Measurements from ENCODE around the gene CSPG4.
"Not testable (repeated sequence)": the region's sequence is repeated elsewhere in the genome, so short reads cannot be mapped to it uniquely, and the experiment has no call there.

CSPG4 gene

DNA sequence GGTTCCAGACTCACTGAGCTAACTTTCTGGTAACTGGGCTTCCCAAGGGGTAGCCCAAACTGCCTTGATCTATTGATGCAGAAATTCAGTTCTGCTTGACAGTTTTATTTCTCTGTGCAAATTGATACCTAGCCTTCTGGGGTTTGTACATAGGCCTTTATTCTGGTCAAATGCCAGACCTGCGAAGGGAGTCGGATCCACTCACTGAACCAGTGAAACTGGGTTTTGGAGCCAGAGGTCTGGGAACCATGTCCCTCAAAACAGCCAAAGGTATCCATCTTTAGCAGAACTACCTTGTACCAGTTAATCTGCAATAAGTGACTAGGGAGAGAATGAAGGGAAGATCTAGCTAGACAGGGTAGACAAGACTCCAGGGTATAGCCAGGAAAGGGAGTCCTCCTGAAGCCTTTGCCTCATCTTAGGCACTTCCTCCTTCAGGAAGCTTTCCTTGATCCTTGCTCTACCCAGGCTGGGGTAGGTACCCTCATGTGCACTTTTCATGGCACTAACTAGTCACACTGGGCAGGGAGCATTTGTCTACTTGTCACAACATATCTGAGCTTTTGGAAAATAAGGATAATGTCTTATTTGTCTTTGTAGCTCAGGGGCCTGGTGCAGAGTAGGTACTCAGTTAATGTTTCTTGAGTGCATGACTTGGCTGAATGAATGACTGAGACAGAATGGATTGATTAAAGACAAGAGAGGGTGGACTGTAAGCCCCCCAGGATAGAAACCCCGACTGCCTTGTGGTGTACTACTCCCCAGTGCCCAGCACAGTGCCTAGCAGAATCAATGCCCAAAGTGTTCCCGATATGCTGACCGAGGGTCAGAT lies 66.3 kb downstream of the CSPG4 start:
- no peak for DNase-seq

DNA sequence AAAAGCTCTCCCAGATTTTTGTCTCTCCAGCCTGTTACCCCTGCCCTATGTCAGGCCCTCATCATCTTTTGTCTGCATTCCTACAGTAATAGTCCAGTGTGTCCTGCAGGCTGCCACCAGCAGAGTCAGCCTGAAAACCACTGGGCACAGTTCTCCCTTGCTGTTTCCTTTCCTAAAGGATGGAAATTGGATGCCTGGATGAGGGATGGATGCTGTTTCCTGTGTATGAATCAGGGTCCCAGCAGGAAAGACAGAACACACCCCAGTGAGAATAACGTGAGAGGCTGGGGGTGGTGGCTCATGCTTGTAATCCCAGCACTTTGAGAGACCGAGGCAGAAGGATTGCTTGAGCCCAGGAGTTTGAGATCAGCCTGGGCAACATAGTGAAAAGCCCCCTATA lies 68.3 kb downstream of the CSPG4 start:
- DNase-seq = no peak

DNA sequence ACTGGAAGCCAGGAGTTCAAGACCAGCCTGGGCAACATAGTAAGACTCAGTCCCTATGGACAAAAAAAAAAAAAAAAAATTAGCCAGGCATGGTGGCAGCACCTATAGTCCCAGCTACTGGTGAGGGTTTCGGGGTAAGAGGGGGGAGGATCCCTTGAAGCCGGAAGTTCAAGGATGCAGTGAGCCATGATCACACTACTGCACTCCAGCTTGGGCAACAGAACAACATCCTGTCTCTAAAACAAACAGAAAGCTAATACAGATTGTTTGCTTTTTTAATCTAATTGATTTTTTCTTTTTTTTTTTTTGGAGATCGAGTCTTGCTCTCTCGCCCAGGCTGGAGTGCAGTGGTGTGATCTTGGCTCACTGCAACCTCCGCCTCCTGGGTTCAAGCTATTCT lies 71.0 kb downstream of the CSPG4 start:
- no peak for DNase-seq

GRCh38 chr15:75641179-75641503 lies 71.5 kb downstream of the CSPG4 start:
- DNase-seq = no peak

DNA sequence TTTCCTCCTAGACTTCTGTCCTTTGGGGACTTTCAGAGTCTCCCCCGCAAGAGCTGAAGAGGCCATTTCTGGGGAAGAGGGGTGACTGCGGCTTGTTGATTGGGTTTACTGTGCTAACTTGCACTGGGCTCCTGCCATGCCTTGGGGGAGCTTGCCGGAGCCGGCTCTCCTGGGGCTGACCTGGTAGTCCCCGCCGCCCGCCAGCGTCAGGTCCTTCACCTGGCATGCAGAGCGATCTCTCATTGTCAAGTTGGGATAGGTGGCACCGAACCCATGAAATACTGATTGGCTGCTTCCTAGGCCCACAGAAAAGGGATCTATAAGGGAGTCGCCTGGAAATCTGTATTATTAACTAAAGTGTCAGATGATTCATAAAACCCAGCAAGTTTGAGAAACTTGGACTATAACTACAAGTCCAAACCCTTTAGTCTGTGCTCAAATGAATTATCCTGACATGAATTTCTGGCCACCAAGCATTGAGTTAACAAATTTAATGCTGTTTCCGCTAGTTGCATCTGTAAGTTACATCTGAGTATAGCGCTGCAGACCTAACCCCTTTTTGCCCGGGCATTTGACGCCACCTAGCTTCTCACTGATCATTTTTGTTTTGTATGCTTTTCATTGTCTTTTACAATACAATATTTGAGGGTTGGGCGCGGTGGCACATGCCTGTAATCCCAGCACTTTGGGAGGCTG lies 72.0 kb downstream of the CSPG4 start:
- DNase-seq = peak; percentile 50

- peak; percentile 97 for DNase-seq
These were observed 72.8 kb downstream of the CSPG4 start, which contains the start of gene IMP3 for GRCh38 chr15:75639709-75640482. Gene IMP3 (minus strand): TSS chr15:75640224. CDS start chr15:75640168, 56 bp downstream.

- DNase-seq = no peak
These were observed 73.4 kb downstream of the CSPG4 start for GRCh38 chr15:75639191-75639708.

DNA sequence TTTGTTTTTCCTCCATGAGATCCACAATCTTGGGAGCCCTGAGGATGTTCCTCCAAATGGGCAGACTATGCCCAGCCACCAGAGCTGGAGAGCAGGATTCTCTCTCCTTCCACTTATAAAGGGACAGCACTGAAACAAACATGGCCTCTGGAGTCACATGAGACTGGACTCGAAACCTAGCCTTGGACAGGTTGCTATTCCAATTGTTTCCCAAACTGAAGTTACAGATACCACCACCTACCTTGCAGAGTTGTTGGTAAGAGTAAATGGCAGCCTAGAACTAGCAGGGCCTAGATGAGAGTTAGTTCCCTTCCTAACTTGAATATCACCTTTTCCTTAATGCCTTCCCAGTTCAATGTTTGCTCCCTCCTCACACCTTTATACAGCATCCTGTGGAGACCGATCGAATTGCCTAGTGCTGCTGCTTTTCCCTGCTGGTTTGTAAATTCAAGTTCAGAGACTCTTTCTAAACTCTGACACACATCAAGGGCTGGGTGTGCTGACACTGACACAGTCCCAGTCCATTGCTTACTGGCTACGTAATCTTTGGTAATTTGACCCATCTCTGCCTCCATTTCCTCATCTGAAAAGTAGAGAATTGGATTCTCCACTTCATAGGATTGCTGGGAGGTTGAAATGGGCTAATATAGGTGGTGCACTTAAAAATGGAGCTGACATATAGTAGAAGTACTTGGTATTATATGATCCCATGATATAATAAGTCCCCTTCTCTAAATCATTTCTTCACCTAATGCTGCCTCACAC lies 75.2 kb downstream of the CSPG4 start:
- DNase-seq = no peak

- no peak for DNase-seq
These were observed 76.6 kb downstream of the CSPG4 start for GRCh38 chr15:75636026-75636425.

- not testable (repeated sequence) for DNase-seq
These were observed 78.7 kb downstream of the CSPG4 start for GRCh38 chr15:75633922-75634321.

DNA sequence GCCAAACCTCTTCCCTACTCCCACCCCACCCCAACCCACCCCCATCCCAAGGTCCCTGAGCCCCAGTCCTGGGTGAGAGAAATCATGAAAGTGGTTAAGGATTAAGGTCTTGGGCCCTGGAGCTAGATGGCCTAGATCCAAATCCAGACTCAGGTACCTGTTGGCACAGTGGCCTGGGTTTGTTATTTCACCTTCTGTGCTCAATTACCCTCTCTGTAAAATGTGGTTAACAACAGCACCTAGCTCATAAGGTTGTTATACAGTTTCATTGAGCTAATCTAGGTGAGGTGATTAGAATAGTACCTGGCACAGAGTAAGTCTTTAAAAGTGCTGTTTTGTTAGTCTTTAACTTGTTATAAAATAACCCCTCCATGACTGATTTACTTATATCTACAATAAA lies 80.7 kb downstream of the CSPG4 start:
- no peak for DNase-seq

DNA sequence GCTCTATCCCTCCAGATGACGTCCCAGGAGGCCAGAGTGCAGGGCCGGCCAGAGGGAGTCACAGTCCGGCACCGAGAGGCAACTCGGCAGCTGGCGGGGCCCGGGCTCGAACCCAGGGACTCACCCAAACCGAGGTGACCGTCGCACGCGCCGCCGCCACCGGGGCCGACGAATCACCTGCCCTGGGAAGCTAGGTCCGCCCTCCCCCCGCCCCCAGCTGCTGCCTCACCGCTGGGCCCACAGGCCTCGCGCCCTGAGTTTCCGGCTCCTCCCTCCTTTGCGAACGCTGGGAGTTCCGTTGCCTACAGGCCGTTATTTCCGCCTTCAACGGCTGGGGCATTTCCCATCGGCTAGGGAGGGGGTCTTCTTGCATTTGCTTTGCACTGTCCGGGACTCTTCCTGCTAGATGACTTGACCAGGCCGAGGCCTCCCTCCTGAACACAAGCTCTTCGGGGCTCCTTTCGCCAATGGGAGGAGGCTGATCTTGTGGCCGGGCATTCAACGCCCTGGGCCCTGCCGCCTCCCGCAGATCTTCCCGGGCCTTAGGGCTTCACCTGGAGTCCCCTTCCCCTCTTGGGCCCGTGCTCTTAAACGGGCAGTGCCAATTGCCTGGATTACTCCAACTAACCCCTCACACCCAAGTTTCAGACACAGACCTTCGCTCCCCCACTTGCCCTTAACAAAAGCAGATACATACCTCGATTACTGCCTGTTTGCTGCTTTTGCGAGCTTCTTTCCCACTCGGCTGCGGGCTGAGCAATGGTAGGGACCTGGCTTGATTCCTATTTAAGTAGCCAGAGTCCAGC lies 86.9 kb downstream of the CSPG4 start, which contains the start of gene SNUPN:
Gene SNUPN (minus strand): TSS at position 184 of the 806 bp plus-strand sequence. CDS start 4,674 bp downstream, outside the sequence.
- DNase-seq = peak; percentile 88
